ENCODE data around the gene TSPAN32. TPM values are rescaled to one million over a fixed set of nuclear protein-coding genes. Genes with fewer than 3 reads are reported as not detected.
"Not testable (repeated sequence)": the region's sequence is repeated elsewhere in the genome, so short reads cannot be mapped to it uniquely, and the experiment has no call there.

TSPAN32 gene
- total RNA-seq, 2 experiments from 2014 or later = 5.5 to 6.5 TPM

- CTCF ChIA-PET = interaction anchor here (1.0 to 2.0 kb wide), 2 partner anchors 28 to 29 kb away, joined by 3 to 4 read pairs; no protein-coding TSS in a partner anchor
- no peak overlapping the region for H3K4me3 Mint-ChIP-seq
- H3K4me1 Mint-ChIP-seq (ENCODE audit: low read depth) = no peaks in the 10 kb centered on the region
- DNase-seq = no peak
- intact Hi-C loops (cut with micrococcal nuclease) = no loop called here
- POLR2A ChIA-PET = no interaction called here
- H3K9me3 Mint-ChIP-seq = peaks cover 11% of the 10 kb centered on the region
- H3K27ac Mint-ChIP-seq = no peak overlapping the region
- H3K27me3 Mint-ChIP-seq = peaks cover 35% of the 10 kb centered on the region
- H3K36me3 Mint-ChIP-seq = peaks cover 6% of the 10 kb centered on the region
Observed at GRCh38 chr11:2276280-2277007, 25.4 kb upstream of the TSPAN32 start.

GRCh38 chr11:2277008-2277346 lies 24.8 kb upstream of the TSPAN32 start:
- no peak overlapping the region for H3K4me3 Mint-ChIP-seq
- H3K4me1 Mint-ChIP-seq (ENCODE audit: low read depth) = no peaks in the 10 kb centered on the region
- peaks cover 6% of the 10 kb centered on the region for H3K36me3 Mint-ChIP-seq
- DNase-seq = no peak
- H3K9me3 Mint-ChIP-seq = peaks cover 15% of the 10 kb centered on the region
- ChIA-PET CTCF (interaction anchor here (1.0 to 2.0 kb wide), 2 partner anchors 28 to 126 kb away, joined by 3 to 4 read pairs; no protein-coding TSS in a partner anchor), POLR2A (no interaction called here)
- H3K27me3 Mint-ChIP-seq = peaks cover 30% of the 10 kb centered on the region
- intact Hi-C loops (cut with micrococcal nuclease) = no loop called here
- H3K27ac Mint-ChIP-seq = no peak overlapping the region

- H3K9me3 Mint-ChIP-seq = peaks cover 22% of the 10 kb centered on the region
- CTCF ChIA-PET = interaction anchor here (0.9 to 2.0 kb wide), 3 partner anchors 21 to 127 kb away, joined by 3 to 4 read pairs (median 3); no protein-coding TSS in a partner anchor
- intact Hi-C loops (cut with micrococcal nuclease) = no loop called here
- peaks cover 21% of the 10 kb centered on the region for H3K27me3 Mint-ChIP-seq
- no peak overlapping the region for H3K4me3 Mint-ChIP-seq
- H3K36me3 Mint-ChIP-seq = peaks cover 6% of the 10 kb centered on the region
- no peak for DNase-seq
- POLR2A ChIA-PET = no interaction called here
- H3K27ac Mint-ChIP-seq = no peak overlapping the region
- no peaks in the 10 kb centered on the region for H3K4me1 Mint-ChIP-seq (ENCODE audit: low read depth)
Observed at GRCh38 chr11:2277933-2278523, 23.8 kb upstream of the TSPAN32 start.

- Mint-ChIP-seq H3K36me3 (peaks cover 6% of the 10 kb centered on the region), H3K27ac (no peak overlapping the region), H3K4me3 (no peak overlapping the region), H3K27me3 (peaks cover 9% of the 10 kb centered on the region), H3K4me1 (ENCODE audit: low read depth) (no peaks in the 10 kb centered on the region), H3K9me3 (peaks cover 26% of the 10 kb centered on the region)
- ChIA-PET CTCF (interaction anchor here (1.0 kb wide), 1 partner anchor 25 kb away, joined by 4 read pairs; no protein-coding TSS in a partner anchor), POLR2A (no interaction called here)
- intact Hi-C loops (cut with micrococcal nuclease) = no loop called here
- DNase-seq = no peak
Observed at GRCh38 chr11:2280208-2280607, 21.6 kb upstream of the TSPAN32 start.

GRCh38 chr11:2286350-2286749 lies 15.5 kb upstream of the TSPAN32 start:
- CTCF ChIA-PET; POLR2A ChIA-PET; H3K4me1 Mint-ChIP-seq (ENCODE audit: low read depth); H3K27ac Mint-ChIP-seq; H3K27me3 Mint-ChIP-seq; H3K36me3 Mint-ChIP-seq; intact Hi-C loops (cut with micrococcal nuclease); H3K4me3 Mint-ChIP-seq: not testable (repeated sequence)
- peaks cover 17% of the 10 kb centered on the region for H3K9me3 Mint-ChIP-seq
- peak; percentile 3 for DNase-seq

- Mint-ChIP-seq H3K27me3 (no peaks in the 10 kb centered on the region), H3K4me3 (no peak overlapping the region), H3K9me3 (peaks cover 11% of the 10 kb centered on the region), H3K27ac (no peak overlapping the region), H3K4me1 (ENCODE audit: low read depth) (no peaks in the 10 kb centered on the region), H3K36me3 (no peaks in the 10 kb centered on the region)
- peak; percentile 7 for DNase-seq
- intact Hi-C loops (cut with micrococcal nuclease) = no loop called here
- ChIA-PET CTCF (no interaction called here), POLR2A (no interaction called here)
Observed at GRCh38 chr11:2287091-2287490, 14.7 kb upstream of the TSPAN32 start.

- peak; percentile 1 for DNase-seq
- Mint-ChIP-seq H3K4me3 (no peak overlapping the region), H3K27ac (no peak overlapping the region), H3K4me1 (ENCODE audit: low read depth) (peaks cover 2% of the 10 kb centered on the region), H3K9me3 (no peaks in the 10 kb centered on the region), H3K36me3 (no peaks in the 10 kb centered on the region), H3K27me3 (peaks cover 2% of the 10 kb centered on the region)
- ChIA-PET POLR2A (no interaction called here), CTCF (no interaction called here)
- intact Hi-C loops (cut with micrococcal nuclease) = no loop called here
Observed at GRCh38 chr11:2289350-2289749, 12.5 kb upstream of the TSPAN32 start.

- Mint-ChIP-seq H3K4me3 (no peak overlapping the region), H3K9me3 (no peaks in the 10 kb centered on the region), H3K36me3 (no peaks in the 10 kb centered on the region), H3K4me1 (ENCODE audit: low read depth) (peaks cover 2% of the 10 kb centered on the region), H3K27me3 (peaks cover 2% of the 10 kb centered on the region), H3K27ac (no peak overlapping the region)
- CTCF ChIA-PET = interaction anchor here (1.1 kb wide), 1 partner anchor 131 kb away, joined by 3 read pairs; no protein-coding TSS in a partner anchor
- DNase-seq = no peak
- POLR2A ChIA-PET = no interaction called here
- intact Hi-C loops (cut with micrococcal nuclease) = no loop called here
Observed at GRCh38 chr11:2289859-2290258, 12.0 kb upstream of the TSPAN32 start.

- ChIA-PET CTCF (interaction anchor here (1.0 to 1.1 kb wide), 2 partner anchors 14 to 131 kb away, joined by 3 to 4 read pairs; no protein-coding TSS in a partner anchor), POLR2A (no interaction called here)
- Mint-ChIP-seq H3K27me3 (peaks cover 2% of the 10 kb centered on the region), H3K4me3 (no peak overlapping the region), H3K36me3 (no peaks in the 10 kb centered on the region), H3K4me1 (ENCODE audit: low read depth) (peaks cover 2% of the 10 kb centered on the region), H3K27ac (no peak overlapping the region), H3K9me3 (no peaks in the 10 kb centered on the region)
- peak; percentile 1 for DNase-seq
- intact Hi-C loops (cut with micrococcal nuclease) = no loop called here
Observed at GRCh38 chr11:2290351-2290841, 11.4 kb upstream of the TSPAN32 start.

GRCh38 chr11:2293531-2293971 lies 8.3 kb upstream of the TSPAN32 start:
- no peak overlapping the region for H3K27ac Mint-ChIP-seq
- DNase-seq = no peak
- intact Hi-C loops (cut with micrococcal nuclease) = no loop called here
- ChIA-PET CTCF (interaction anchor here (1.7 kb wide), 1 partner anchor 12 kb away, joined by 8 read pairs; no protein-coding TSS in a partner anchor), POLR2A (no interaction called here)
- no peak overlapping the region for H3K4me3 Mint-ChIP-seq
- H3K9me3 Mint-ChIP-seq = no peaks in the 10 kb centered on the region
- H3K36me3 Mint-ChIP-seq = peaks cover 3% of the 10 kb centered on the region
- H3K4me1 Mint-ChIP-seq (ENCODE audit: low read depth) = peaks cover 2% of the 10 kb centered on the region
- peaks cover 2% of the 10 kb centered on the region for H3K27me3 Mint-ChIP-seq

GRCh38 chr11:2293984-2294925 lies 7.6 kb upstream of the TSPAN32 start:
- intact Hi-C loops (cut with micrococcal nuclease) = no loop called here
- peaks cover 3% of the 10 kb centered on the region for H3K36me3 Mint-ChIP-seq
- peaks cover 2% of the 10 kb centered on the region for H3K27me3 Mint-ChIP-seq
- peak; percentile 10 for DNase-seq
- H3K9me3 Mint-ChIP-seq = no peaks in the 10 kb centered on the region
- peaks cover 2% of the 10 kb centered on the region for H3K4me1 Mint-ChIP-seq (ENCODE audit: low read depth)
- H3K27ac Mint-ChIP-seq = no peak overlapping the region
- H3K4me3 Mint-ChIP-seq = no peak overlapping the region
- ChIA-PET POLR2A (no interaction called here), CTCF (interaction anchor here (0.8 to 1.7 kb wide), 2 partner anchors 11 to 98 kb away, joined by 3 to 8 read pairs; no protein-coding TSS in a partner anchor)

- Mint-ChIP-seq H3K9me3 (no peaks in the 10 kb centered on the region), H3K27me3 (peaks cover 2% of the 10 kb centered on the region), H3K4me1 (ENCODE audit: low read depth) (peaks cover 7% of the 10 kb centered on the region), H3K36me3 (peaks cover 3% of the 10 kb centered on the region), H3K27ac (no peak overlapping the region), H3K4me3 (no peak overlapping the region)
- ChIA-PET POLR2A (no interaction called here), CTCF (interaction anchor here (0.8 to 1.7 kb wide), 2 partner anchors 10 to 99 kb away, joined by 3 to 8 read pairs; no protein-coding TSS in a partner anchor)
- DNase-seq = peak; percentile 2
- intact Hi-C loops (cut with micrococcal nuclease) = no loop called here
Observed at GRCh38 chr11:2294926-2295290, 6.9 kb upstream of the TSPAN32 start.
